Measurements from ENCODE around the gene FCN1. TPM values are rescaled to one million over a fixed set of nuclear protein-coding genes. Genes with fewer than 3 reads are reported as not detected.

FCN1 gene
- total RNA-seq, 4 donors from 2014 or later: 2.0 to 10.5 (median 4.3) TPM

DNA sequence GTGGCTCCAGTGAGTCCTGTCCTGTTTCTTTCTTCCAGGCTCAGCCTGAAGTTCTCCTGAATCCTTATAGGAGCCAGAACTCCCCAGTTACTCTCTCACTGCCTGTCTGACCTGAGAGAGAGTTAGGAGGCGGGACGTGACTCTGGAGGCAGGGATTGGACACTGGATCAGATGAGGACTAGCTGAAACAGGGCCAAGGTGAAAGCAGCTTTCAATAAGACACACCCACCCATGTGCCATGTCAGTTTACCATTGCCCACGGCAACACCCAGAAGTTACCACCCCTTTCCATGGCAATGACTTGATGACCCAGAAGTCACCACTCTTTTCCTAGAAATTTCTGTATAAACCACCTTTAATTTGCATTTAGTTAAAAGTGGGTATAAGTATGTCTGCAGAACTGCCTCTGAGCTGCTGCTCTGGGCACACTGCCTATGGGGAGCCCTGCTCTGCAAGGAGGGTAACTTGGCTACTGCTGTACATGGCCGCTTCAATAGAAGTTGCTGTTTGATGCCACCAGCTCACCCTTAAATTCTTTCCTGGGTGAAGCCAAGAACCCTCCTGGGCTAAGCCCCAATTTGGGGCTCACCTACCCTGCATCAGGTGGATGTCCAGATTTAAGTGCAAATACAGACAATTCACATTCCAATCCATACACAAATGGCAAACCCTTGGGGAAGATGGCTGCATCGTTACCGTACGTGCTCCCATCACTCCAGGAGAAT, 23.4 kb downstream of the FCN1 start:
- TF ChIP-seq, protein P1, sequence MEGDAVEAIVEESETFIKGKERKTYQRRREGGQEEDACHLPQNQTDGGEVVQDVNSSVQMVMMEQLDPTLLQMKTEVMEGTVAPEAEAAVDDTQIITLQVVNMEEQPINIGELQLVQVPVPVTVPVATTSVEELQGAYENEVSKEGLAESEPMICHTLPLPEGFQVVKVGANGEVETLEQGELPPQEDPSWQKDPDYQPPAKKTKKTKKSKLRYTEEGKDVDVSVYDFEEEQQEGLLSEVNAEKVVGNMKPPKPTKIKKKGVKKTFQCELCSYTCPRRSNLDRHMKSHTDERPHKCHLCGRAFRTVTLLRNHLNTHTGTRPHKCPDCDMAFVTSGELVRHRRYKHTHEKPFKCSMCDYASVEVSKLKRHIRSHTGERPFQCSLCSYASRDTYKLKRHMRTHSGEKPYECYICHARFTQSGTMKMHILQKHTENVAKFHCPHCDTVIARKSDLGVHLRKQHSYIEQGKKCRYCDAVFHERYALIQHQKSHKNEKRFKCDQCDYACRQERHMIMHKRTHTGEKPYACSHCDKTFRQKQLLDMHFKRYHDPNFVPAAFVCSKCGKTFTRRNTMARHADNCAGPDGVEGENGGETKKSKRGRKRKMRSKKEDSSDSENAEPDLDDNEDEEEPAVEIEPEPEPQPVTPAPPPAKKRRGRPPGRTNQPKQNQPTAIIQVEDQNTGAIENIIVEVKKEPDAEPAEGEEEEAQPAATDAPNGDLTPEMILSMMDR (IDR thresholded peaks at IDR 0.05; ENCODE audit: low read depth): no peak

DNA sequence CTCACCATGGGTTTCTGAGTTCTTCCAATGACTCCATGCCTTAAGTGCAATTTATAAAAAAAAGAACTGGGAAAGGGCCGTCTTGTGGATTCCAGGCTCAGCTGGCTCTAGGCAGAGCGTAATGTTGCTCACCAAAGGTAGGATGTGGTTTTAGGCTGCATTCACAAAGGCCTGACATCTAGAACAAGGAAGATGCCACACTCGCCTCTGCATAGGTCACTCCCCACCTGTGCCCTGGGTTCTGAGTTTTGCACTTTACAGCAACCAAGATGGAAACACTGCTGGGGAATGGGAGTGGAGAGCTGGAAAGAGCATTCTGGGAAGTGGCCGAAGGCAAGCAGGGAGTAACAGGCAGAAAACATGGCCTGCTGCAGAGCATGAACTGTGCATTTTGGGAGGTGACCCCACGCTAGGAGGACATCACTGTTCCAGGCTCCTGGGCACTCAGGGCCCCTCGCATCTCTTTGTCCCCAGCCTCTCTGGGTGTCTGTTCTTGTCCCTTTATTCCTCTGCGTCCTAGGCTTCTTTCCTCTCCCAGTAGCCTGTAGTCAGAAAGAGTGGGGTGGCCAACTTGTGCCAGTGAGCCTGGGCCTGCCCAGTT, 24.8 kb downstream of the FCN1 start:
- TF ChIP-seq, protein P1 (IDR thresholded peaks at IDR 0.05; ENCODE audit: low read depth): no peak

DNA sequence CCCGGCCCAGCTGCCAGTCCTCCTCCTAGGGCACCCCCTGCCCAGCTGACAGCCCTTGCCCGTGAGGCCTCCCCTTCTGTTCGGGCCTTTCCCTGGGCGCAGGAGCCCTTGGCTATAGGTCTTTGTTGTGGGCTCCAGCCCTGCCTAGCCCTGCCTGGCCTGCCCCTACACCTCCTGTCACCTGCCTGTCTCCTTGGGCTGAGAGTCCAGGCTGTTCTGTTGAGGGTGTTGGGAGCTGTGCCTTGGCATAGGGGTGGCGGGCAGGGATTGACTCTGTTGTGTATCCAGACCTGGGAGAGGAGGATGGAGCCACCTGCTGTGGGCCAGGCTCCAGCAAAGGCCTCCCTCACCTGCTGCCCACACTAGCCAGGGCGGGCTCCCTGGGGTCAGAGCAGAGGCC, 25.5 kb downstream of the FCN1 start:
- TF ChIP-seq, protein P1 (IDR thresholded peaks at IDR 0.05; ENCODE audit: low read depth): no peak

DNA sequence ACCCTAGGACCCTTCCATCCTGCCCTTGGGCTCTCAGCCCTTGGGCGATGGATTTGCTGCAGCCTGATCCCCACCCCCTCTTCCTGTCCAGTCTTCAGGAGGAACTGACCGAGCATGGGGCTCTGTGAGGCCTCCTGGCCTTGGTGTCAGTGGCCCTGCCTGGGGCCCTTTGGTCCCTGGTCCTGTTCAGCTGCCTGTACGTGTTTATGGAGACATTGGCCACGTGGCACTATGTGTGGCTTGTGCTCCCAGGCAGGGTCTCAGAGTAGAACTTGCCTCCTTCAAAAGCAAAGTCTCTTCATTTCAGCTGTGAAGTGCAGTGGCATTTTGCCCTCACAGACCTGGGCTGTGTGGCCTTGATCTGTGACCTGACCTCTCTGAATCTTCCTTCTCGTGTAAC, 26.0 kb downstream of the FCN1 start:
- TF ChIP-seq, protein P1 (IDR thresholded peaks at IDR 0.05; ENCODE audit: low read depth): no peak

DNA sequence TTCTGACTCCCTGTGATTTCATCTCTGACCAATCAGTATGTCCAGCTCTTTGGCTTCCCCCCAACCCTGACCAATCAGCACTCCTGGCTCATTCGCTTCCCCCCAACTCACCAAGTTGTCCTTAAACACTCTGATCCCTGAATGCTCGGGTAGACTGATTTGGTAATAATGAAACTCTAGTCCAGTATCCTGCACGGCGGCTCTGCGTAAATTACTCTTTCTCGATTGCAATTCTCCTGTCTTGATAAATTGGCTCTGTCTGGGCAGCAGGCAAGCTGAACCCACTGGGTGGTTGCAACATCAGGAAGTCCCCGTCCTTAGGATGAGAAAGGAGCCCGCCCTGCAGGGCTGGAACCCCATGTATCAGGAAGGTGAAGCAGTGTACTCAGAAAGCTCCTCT, 26.7 kb downstream of the FCN1 start:
- TF ChIP-seq, protein P1 (IDR thresholded peaks at IDR 0.05; ENCODE audit: low read depth): no peak

DNA sequence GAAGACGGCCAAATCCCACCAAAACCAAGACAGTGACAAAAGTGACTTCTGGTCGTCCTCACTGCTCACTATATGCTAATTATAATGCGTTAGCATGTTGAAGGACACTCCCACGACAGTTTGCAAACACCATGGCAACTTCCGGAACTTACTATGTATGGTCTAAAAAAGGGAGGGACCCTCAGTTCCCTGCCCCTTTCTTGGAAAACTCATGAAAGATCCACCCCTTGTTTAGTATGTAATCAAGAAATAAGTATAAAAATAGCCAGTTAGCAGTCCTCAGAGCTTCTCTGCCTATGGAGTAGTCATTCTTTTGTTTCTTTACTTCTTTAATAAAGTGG, 27.6 kb downstream of the FCN1 start:
- TF ChIP-seq, protein P1 (IDR thresholded peaks at IDR 0.05; ENCODE audit: low read depth): no peak

DNA sequence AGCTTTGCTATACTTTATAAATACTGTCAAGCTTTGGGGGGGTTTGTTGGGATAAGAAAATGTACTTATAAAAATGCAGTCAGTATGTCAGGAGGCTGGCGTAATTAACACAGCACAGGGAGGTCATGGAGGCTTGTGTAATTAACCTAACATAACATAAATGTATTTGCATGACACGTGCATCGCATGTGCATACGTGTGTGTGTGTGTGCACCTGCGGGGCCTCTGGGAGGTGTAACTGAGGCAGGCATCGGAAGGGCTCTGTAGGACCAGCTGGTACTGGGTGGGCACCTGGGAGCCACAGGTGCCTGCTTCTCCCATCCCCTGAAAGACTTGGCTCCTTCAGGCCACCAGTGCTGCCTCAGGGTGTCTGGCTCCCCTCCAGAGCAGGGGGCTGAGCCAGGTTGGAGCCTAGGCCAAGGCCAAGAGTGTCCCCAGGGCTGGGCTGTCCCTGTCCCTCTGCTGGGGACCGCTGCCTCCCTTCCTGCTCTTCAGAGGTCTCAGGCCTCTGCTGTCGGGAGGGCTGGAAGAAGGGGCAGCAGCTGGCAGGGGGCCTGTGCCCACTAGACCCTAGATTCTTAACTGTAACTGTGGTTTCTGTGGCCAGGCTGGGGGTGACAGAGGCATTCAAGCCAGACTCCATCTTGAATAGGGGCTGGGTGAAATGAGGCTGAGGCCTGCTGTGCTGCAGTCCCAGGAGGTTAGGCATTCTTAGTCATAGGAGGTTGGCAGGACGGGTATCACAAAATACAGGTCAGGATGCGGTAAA, 28.1 kb downstream of the FCN1 start:
- TF ChIP-seq, protein P1 (IDR thresholded peaks at IDR 0.05; ENCODE audit: low read depth): no peak
